Muscle of arm (tissue), 12 donors: Measurements from ENCODE around the gene OOSP1. TPM values are rescaled to one million over a fixed set of nuclear protein-coding genes. Genes with fewer than 3 reads are reported as not detected.

Source experiments
- polyA plus RNA-seq, 12 donors: library from polyadenylated mRNA; unstranded; fragments of 120-200 nt; gene quantifications; one replicate each; pipeline ENCODE4 v1.2.1, GENCODE V29; 2013; ENCODE audit not compliant: insufficient read length in 12 of 12

The OOSP1 gene
- polyA plus RNA-seq, 12 donors = not detected

Other genes with a start within 250 kb of the OOSP1 start
- gene OR10V1, start 224.6 kb upstream of the OOSP1 start, polyA plus RNA-seq = not detected
- 10 to 100 TPM in 2 of 12 donors, 1 to 10 TPM in 9, not detected in 1; 2.7 to 14.3 (median 5.3) TPM for gene STX3, start 183.1 kb upstream of the OOSP1 start, polyA plus RNA-seq
- 10 to 100 TPM in 11 of 12 donors, not detected in 1; 31.7 to 43.4 (median 35.5) TPM for gene MRPL16, start 127.7 kb upstream of the OOSP1 start, polyA plus RNA-seq
- gene CBLIF, start 92.9 kb upstream of the OOSP1 start, polyA plus RNA-seq = under 1 TPM in 1 of 12 donors, not detected in 11; 0.45 TPM
- under 1 TPM in 2 of 12 donors, not detected in 10; 0.36 to 0.43 TPM for gene TCN1, start 71.9 kb upstream of the OOSP1 start, polyA plus RNA-seq
- not detected for gene OOSP3, start 59.6 kb upstream of the OOSP1 start, polyA plus RNA-seq
- gene OOSP4A, start 25.6 kb downstream of the OOSP1 start, polyA plus RNA-seq = not detected
- not detected for gene OOSP4B, start 78.7 kb downstream of the OOSP1 start, polyA plus RNA-seq
- not detected for gene OOSP2, start 102.0 kb downstream of the OOSP1 start, polyA plus RNA-seq
- gene MS4A3, start 118.2 kb downstream of the OOSP1 start, polyA plus RNA-seq = 1 to 10 TPM in 2 of 12 donors, under 1 TPM in 8, not detected in 2; 0.38 to 4.7 (median 0.55) TPM
- gene MS4A2, start 150.2 kb downstream of the OOSP1 start, polyA plus RNA-seq = under 1 TPM in 9 of 12 donors, not detected in 3; 0.07 to 0.85 (median 0.41) TPM
- 10 to 100 TPM in 11 of 12 donors, not detected in 1; 12.5 to 37.5 (median 26.6) TPM for gene MS4A6A, start 244.7 kb downstream of the OOSP1 start, polyA plus RNA-seq